ENCODE measurements around the gene CA5A. TPM values are rescaled to one million over a fixed set of nuclear protein-coding genes. Genes with fewer than 3 reads are reported as not detected.
A peak's percentile ranks its signal among the peaks of the same experiment; 100 is the strongest.

The CA5A gene
- total and polyA plus RNA-seq, 9 of the 15 experiments (the other 6 are each of a cell fraction or from before 2014, with no cell fraction given), result not detected

GRCh38 chr16:87869061-87869878 is 67.1 kb downstream of the CA5A start, which contains the start of gene SLC7A5 (continued):
- TF ChIP-seq ETS1 (conservative IDR thresholded peaks at IDR 0.05; ENCODE audit: control insufficient read depth, low read depth, low read length), result 0 out of 2 replicates have a peak, but pooled peaks have one; percentile 37
- TF ChIP-seq TBP (optimal IDR thresholded peaks at IDR 0.05; ENCODE audit: low read depth, low read length), result peak; percentile 79
- peak; percentile 93 for TF ChIP-seq RBM22 (IDR thresholded peaks at IDR 0.05; ENCODE audit: low read depth, low read length, poor library complexity, severe bottlenecking)
- peak; percentile 37; the same call in 1 of the 2 replicates for TF ChIP-seq MXI1 (IDR thresholded peaks at IDR 0.05; ENCODE audit: low read depth, low read length)
- peak; percentile 66; the same call in 1 of the 2 replicates for TF ChIP-seq POLR2AphosphoS5 (IDR thresholded peaks at IDR 0.05; ENCODE audit: control insufficient read depth, insufficient read depth, low read depth, low read length)
- TF ChIP-seq VEZF1 (CRISPR knock-in tag; IDR thresholded peaks at IDR 0.05), result peak; percentile 80
- 0 out of 4 replicates have a peak, but pooled peaks have one; percentile 29 to 47 for TF ChIP-seq MAZ (CRISPR knock-in tag; conservative IDR thresholded peaks at IDR 0.05 in 1 of 2, IDR thresholded peaks at IDR 0.05 in 1 of 2)
- peak; percentile 54; the same call in 1 of the 2 replicates for TF ChIP-seq ZNF175 (CRISPR knock-in tag; IDR thresholded peaks at IDR 0.05; ENCODE audit: low read depth)
- TF ChIP-seq EP400 (IDR thresholded peaks at IDR 0.05), result 0 out of 2 replicates have a peak, but pooled peaks have one; percentile 8
- TF ChIP-seq EGR1 (conservative IDR thresholded peaks at IDR 0.05), result peak; percentile 52; the same call in 1 of the 2 replicates
- TF ChIP-seq KAT7 (CRISPR knock-in tag; IDR thresholded peaks at IDR 0.05; ENCODE audit: borderline replicate concordance), result peak; percentile 81; the same call in 1 of the 2 replicates
- 0 out of 2 replicates have a peak, but pooled peaks have one; percentile 35 for TF ChIP-seq LCOR (CRISPR knock-in tag; IDR thresholded peaks at IDR 0.05)
- TF ChIP-seq, protein P1, sequence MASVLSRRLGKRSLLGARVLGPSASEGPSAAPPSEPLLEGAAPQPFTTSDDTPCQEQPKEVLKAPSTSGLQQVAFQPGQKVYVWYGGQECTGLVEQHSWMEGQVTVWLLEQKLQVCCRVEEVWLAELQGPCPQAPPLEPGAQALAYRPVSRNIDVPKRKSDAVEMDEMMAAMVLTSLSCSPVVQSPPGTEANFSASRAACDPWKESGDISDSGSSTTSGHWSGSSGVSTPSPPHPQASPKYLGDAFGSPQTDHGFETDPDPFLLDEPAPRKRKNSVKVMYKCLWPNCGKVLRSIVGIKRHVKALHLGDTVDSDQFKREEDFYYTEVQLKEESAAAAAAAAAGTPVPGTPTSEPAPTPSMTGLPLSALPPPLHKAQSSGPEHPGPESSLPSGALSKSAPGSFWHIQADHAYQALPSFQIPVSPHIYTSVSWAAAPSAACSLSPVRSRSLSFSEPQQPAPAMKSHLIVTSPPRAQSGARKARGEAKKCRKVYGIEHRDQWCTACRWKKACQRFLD (CRISPR knock-in tag; IDR thresholded peaks at IDR 0.05), result peak; percentile 69; the same call in 1 of the 2 replicates
- 0 out of 2 replicates have a peak, but pooled peaks have one; percentile 15 for TF ChIP-seq USF2 (CRISPR knock-in tag; IDR thresholded peaks at IDR 0.05)
- TF ChIP-seq, protein P2, sequence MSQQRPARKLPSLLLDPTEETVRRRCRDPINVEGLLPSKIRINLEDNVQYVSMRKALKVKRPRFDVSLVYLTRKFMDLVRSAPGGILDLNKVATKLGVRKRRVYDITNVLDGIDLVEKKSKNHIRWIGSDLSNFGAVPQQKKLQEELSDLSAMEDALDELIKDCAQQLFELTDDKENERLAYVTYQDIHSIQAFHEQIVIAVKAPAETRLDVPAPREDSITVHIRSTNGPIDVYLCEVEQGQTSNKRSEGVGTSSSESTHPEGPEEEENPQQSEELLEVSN (IDR thresholded peaks at IDR 0.05; ENCODE audit: borderline replicate concordance in 1 of 2, extremely low read depth in 1 of 2, insufficient read depth in 1 of 2, insufficient read length in 1 of 2, low read depth in 1 of 2, low read length in 1 of 2, poor library complexity in 1 of 2, severe bottlenecking in 1 of 2), result peak; percentile 96 to 99
- TF ChIP-seq HDAC6 (IDR thresholded peaks at IDR 0.05; ENCODE audit: low read depth, low read length), result 0 out of 2 replicates have a peak, but pooled peaks have one; percentile 53
- 0 out of 2 replicates have a peak, but pooled peaks have one; percentile 13 for TF ChIP-seq CTBP1 (IDR thresholded peaks at IDR 0.05; ENCODE audit: borderline replicate concordance)
- peak; percentile 22; the same call in 1 of the 2 replicates for TF ChIP-seq NFIC (IDR thresholded peaks at IDR 0.05)

Data from K562 (cell line).